IgD-negative memory B cell (primary cell): ENCODE measurements around the gene RASSF5. TPM values are rescaled to one million over a fixed set of nuclear protein-coding genes. Genes with fewer than 3 reads are reported as not detected.
A peak's percentile ranks its signal among the peaks of the same experiment; 100 is the strongest.

Experiments used
- H3K27ac Mint-ChIP-seq, 3 donors: one replicate each; pipeline ENCODE4 v1.8.0; 2020 to 2022; ENCODE audit warnings: mild to moderate bottlenecking in 3 of 3, mixed read lengths in 3 of 3, moderate library complexity in 1 of 3
- H3K27me3 Mint-ChIP-seq: one replicate; pipeline ENCODE4 v1.8.0; 2021; ENCODE audit warnings: mixed read lengths
- H3K36me3 Mint-ChIP-seq: one replicate; pipeline ENCODE4 v1.8.0; 2020; ENCODE audit warnings: mild to moderate bottlenecking, mixed read lengths
- H3K4me1 Mint-ChIP-seq, 3 donors: one replicate each; pipeline ENCODE4 v1.8.0; 2020 to 2022; ENCODE audit warnings: mixed read lengths in 3 of 3, mild to moderate bottlenecking in 1 of 3
- H3K4me3 Mint-ChIP-seq, 4 donors: one replicate each; pipeline ENCODE4 v1.8.0; 2020 to 2022; ENCODE audit warnings: mild to moderate bottlenecking in 4 of 4, mixed read lengths in 4 of 4, moderate library complexity in 3 of 4
- H3K9me3 Mint-ChIP-seq, 3 donors: one replicate each; pipeline ENCODE4 v1.8.0; 2020 to 2021; ENCODE audit warnings: mixed read lengths in 3 of 3, mild to moderate bottlenecking in 1 of 3
- polyA plus RNA-seq: library from polyadenylated mRNA; unstranded; fragments of 300-500 nt; fragmentation: Illumina TruSeq; gene quantifications from one replicate; pipeline ENCODE4 v1.2.3, GENCODE V29; 2021

The RASSF5 gene
- polyA plus RNA-seq, 1 donor from 2014 or later: 130 TPM

DNA sequence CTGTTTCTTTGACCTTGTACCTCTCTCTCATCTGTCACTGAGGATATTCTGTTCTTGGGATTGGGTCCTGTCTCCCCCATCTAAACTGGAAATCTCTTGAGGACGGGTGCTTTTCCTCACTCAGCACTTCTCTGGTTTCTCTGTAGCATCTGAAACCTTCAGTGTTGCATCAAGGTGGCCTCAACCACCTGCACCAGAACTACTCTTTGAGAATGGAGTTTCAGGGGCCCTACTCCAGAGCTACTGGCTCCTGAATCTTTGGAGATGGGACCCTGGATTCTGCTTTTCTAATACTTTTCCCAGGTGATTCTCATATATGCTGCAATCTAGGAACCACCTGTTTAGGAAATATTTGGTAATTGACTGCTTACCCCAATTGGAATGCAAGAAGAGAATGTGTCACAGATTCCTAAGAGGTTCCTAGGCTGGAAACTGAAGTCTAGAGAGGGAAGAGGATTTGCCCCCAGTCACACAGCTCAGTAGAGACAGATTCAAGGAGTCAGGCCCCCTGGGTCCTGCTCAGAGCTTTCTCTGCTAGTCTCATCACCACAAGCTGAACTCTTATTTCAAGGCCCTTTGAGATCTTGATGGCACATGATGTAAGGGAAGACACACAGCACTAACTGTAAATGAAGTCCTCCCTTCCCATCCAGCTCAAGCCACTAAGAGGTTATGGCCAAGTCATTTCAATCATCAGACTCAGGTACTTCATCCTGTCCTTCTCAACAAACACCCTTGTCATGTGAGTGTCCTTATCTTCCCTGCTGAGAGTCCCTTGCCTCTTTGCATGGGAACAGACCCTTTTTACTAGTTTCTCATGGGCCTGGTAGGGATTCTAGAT, 56.3 kb downstream of the RASSF5 start:
- H3K36me3 Mint-ChIP-seq: peaks cover 2% of the 10 kb centered on the region
- peak overlapping the region; percentile 92 to 96 (median 96) for H3K27ac Mint-ChIP-seq
- peak overlapping the region; percentile 60 to 99 (median 75) for H3K4me3 Mint-ChIP-seq
- H3K9me3 Mint-ChIP-seq: no peaks in the 10 kb centered on the region
- no peaks in the 10 kb centered on the region for H3K27me3 Mint-ChIP-seq
- H3K4me1 Mint-ChIP-seq: peaks cover 55 to 73% (median 56%) of the 10 kb centered on the region in 3 donors

DNA sequence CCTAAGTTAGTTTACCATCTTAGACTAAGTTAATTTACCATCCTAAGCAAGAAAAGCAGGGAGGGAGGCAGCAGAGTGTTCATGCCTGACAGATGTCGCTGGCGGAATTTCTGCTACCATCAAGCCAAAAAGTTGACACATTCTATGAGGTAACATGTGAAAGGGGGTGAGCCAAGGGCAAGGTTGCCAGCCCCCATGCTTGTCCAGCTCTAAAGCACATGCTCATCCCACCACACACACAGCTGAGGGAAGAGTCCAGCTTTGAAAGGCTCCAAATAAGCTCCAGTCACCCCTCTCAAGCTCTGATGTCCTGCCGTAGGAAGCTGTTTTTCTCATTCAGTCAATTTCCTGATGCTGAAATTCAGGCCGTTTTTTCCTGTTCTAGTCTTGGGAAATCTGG, 58.7 kb downstream of the RASSF5 start:
- peaks cover 50 to 75% (median 54%) of the 10 kb centered on the region in 3 donors for H3K4me1 Mint-ChIP-seq
- no peaks in the 10 kb centered on the region for H3K9me3 Mint-ChIP-seq
- no peaks in the 10 kb centered on the region for H3K27me3 Mint-ChIP-seq
- peaks cover 2% of the 10 kb centered on the region for H3K36me3 Mint-ChIP-seq
- peak overlapping the region in 3 of 4 donors; percentile 50 to 76 (median 54) for H3K4me3 Mint-ChIP-seq
- H3K27ac Mint-ChIP-seq: peak overlapping the region in 2 of 3 donors; percentile 71 to 86

- Mint-ChIP-seq H3K4me3 (peak overlapping the region in 2 of 4 donors; percentile 41 to 50), H3K4me1 (peaks cover 57 to 78% (median 61%) of the 10 kb centered on the region in 3 donors), H3K36me3 (peaks cover 2% of the 10 kb centered on the region), H3K27ac (peak overlapping the region; percentile 39 to 86 (median 71)), H3K9me3 (no peaks in the 10 kb centered on the region), H3K27me3 (no peaks in the 10 kb centered on the region)
Observed at GRCh38 chr1:206566999-206567398, 59.7 kb downstream of the RASSF5 start.

- no peaks in the 10 kb centered on the region for H3K9me3 Mint-ChIP-seq
- no peaks in the 10 kb centered on the region for H3K36me3 Mint-ChIP-seq
- peak overlapping the region in 1 of 4 donors; percentile 79 for H3K4me3 Mint-ChIP-seq
Observed at GRCh38 chr1:206568256-206568655, 60.9 kb downstream of the RASSF5 start.

DNA sequence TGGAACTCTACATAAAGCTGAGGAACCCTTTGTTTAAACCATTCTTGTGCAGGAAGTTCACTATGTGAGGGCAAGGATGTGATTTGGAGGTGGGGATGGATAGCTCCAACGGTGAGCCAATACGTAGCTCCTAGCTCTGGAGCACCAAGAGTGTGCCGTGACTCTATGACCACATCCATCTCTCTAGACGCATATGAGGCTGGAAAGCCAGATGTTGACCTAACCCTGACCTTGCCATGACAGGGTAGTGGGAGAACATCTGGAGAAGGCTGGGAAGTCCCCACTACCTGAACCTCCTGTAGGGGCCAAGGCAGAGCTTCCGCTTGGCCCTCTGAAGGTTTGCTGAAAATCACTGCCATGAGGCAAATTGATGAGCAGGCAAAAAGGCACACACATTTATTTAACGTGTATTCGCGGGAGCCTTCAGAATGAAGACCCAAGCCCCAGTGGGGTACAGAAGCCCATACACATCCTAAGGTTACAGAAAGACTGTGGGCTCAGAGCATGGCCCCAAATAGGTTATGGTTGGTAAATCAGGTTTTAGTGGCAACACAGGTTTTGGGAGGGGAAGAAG, 61.5 kb downstream of the RASSF5 start:
- Mint-ChIP-seq H3K27ac (peak overlapping the region; percentile 64 to 80 (median 69)), H3K9me3 (no peaks in the 10 kb centered on the region), H3K4me3 (peak overlapping the region in 2 of 4 donors; percentile 47 to 75), H3K27me3 (no peaks in the 10 kb centered on the region), H3K4me1 (peaks cover 54 to 79% (median 55%) of the 10 kb centered on the region in 3 donors), H3K36me3 (no peaks in the 10 kb centered on the region)

More at GRCh38 chr1:206568256-206568655, 60.9 kb downstream of the RASSF5 start:
- Mint-ChIP-seq H3K27ac (peak overlapping the region in 2 of 3 donors; percentile 64 to 80), H3K4me1 (peaks cover 55 to 79% (median 56%) of the 10 kb centered on the region in 3 donors), H3K27me3 (no peaks in the 10 kb centered on the region)

DNA sequence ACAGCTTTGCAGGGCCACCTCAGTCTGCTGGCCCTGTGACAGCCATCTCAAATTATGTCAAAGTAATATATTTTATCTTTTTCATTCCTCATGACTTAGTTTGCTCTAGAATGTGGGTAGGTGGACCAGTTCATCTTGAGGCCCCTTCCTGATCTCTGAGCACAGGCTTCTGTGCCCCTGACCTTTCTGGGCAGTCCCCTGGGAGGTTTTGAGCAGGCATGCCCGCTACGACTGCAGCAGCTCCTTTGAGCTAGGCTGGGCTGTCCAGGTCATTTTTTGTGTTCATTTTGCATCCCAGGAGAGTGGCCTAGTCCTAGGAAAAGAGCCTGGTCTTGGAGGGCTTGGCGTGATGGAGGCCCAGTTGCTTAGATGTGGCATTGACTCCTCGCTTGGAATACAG, 62.2 kb downstream of the RASSF5 start:
- Mint-ChIP-seq H3K27ac (peak overlapping the region in 1 of 3 donors; percentile 64), H3K4me3 (peak overlapping the region in 1 of 4 donors; percentile 70), H3K36me3 (no peaks in the 10 kb centered on the region), H3K4me1 (peaks cover 51 to 78% (median 51%) of the 10 kb centered on the region in 3 donors), H3K9me3 (no peaks in the 10 kb centered on the region), H3K27me3 (no peaks in the 10 kb centered on the region)

DNA sequence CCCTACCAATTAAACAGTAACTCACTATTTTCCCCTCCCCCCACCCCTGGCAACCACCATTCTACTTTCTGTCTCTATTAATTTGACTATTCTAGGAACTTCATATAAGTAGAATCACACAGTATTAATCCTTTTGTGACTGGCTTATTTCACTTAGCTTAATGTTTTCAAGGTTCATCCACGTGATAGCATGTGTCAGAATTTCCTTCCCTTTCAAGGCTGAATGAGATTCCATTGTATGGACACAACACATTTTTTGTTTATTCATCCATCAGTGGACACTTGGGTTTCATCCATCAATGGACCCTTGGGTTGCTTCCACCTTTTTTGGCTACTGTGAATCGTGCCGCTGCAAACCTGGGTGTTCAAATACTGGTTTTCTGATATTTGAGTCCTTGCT, 63.2 kb downstream of the RASSF5 start:
- no peaks in the 10 kb centered on the region for H3K36me3 Mint-ChIP-seq
- H3K9me3 Mint-ChIP-seq: no peaks in the 10 kb centered on the region
- H3K4me1 Mint-ChIP-seq: peaks cover 54 to 78% (median 54%) of the 10 kb centered on the region in 3 donors
- H3K27ac Mint-ChIP-seq: peak overlapping the region in 2 of 3 donors; percentile 59 to 76
- H3K27me3 Mint-ChIP-seq: no peaks in the 10 kb centered on the region
- peak overlapping the region in 3 of 4 donors; percentile 23 to 60 (median 57) for H3K4me3 Mint-ChIP-seq

DNA sequence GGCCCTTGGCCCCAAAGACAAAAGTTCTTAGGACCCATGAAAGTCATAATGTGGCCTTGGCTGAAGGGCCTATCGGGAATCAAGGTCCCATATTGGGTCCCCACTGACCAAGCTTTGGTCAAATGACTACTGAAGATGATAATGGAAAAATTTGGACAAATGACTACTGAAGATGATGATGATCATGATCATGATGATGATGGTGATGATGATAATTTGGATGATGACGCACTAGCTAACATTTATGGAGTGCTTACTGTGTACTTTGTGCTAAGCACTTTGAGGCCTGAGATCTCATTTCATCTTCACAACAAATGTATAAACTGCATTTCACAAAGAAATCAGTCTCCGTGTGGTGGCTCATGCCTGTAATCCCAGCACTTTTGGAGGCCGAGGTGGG, 65.5 kb downstream of the RASSF5 start:
- Mint-ChIP-seq H3K27me3 (no peaks in the 10 kb centered on the region), H3K4me3 (peak overlapping the region in 2 of 4 donors; percentile 22 to 41), H3K4me1 (peaks cover 54 to 81% (median 61%) of the 10 kb centered on the region in 3 donors), H3K27ac (peak overlapping the region; percentile 55 to 90 (median 64)), H3K36me3 (no peaks in the 10 kb centered on the region), H3K9me3 (no peaks in the 10 kb centered on the region)

- Mint-ChIP-seq H3K36me3 (no peaks in the 10 kb centered on the region), H3K9me3 (no peaks in the 10 kb centered on the region), H3K4me1 (peaks cover 57 to 81% (median 61%) of the 10 kb centered on the region in 3 donors), H3K27ac (peak overlapping the region; percentile 55 to 90 (median 64)), H3K4me3 (peak overlapping the region in 2 of 4 donors; percentile 14 to 22), H3K27me3 (no peaks in the 10 kb centered on the region)
Observed at GRCh38 chr1:206573319-206573718, 66.0 kb downstream of the RASSF5 start.

DNA sequence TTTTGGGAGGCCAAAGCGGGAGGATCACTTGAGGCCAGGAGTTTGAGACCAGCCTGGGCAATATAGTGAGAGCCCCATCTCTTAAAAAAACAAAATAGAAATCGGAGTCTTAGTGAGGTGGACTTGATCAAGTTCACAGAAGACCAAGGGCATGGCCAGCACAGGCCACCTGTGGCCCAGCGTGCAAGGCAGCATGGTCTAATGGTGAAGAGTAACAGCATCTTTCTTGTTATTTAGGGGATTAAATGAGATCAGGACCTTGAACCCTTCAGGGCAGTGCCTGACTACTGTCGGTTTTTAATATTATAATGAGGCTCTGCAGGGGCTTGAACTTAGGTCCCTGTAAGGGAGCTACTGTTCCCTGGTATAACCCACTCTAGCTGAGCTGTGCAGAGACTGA, 66.4 kb downstream of the RASSF5 start:
- Mint-ChIP-seq H3K4me1 (peaks cover 57 to 81% (median 63%) of the 10 kb centered on the region in 3 donors), H3K27me3 (no peaks in the 10 kb centered on the region), H3K27ac (peak overlapping the region; percentile 55 to 90 (median 64)), H3K4me3 (peak overlapping the region in 3 of 4 donors; percentile 9 to 22 (median 14)), H3K36me3 (no peaks in the 10 kb centered on the region), H3K9me3 (no peaks in the 10 kb centered on the region)

DNA sequence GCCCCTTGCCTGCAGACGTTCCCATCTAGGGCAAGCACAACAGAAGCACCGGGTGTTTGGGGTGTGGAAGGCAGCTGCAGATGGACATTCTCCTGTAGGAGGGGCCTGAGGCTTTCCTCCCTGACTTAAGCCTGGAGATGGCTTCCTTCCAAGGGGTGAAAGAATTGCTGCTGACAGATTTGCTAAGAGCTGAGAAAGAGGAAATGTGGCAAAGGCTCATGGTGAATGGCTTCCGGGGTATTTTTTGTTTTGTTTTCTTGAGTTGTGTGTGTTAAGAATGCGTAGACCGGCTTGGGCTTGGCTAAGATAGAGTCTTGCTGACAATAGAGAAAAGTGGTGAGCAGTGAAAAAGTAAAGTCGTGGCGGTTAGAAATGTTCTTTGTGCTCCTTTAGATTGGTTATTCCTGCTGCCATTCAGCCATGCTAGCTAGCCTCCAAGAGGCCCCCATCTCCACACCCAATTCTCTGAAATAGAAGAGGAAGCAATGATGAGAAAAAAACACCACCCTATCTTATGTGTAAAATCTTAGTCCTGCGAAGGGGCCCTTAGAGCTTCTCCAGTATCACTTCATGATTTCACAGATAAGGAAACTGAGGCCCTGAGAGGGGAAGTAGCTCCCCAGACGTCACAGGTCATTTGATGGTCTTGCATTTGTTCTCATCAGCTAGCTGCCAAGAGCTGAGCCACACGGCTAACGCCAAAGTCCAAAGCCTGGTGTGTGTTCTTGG, 68.0 kb downstream of the RASSF5 start:
- no peaks in the 10 kb centered on the region for H3K36me3 Mint-ChIP-seq
- no peaks in the 10 kb centered on the region for H3K9me3 Mint-ChIP-seq

GRCh38 chr1:206575894-206576737, 68.8 kb downstream of the RASSF5 start:
- no peaks in the 10 kb centered on the region for H3K9me3 Mint-ChIP-seq
- H3K4me1 Mint-ChIP-seq: peaks cover 68 to 89% (median 76%) of the 10 kb centered on the region in 3 donors
- peak overlapping the region; percentile 93 to 99 (median 96) for H3K27ac Mint-ChIP-seq
- no peaks in the 10 kb centered on the region for H3K27me3 Mint-ChIP-seq
- peak overlapping the region; percentile 72 to 91 (median 79) for H3K4me3 Mint-ChIP-seq
- H3K36me3 Mint-ChIP-seq: peaks cover 1% of the 10 kb centered on the region

More for the DNA sequence above, 68.0 kb downstream of the RASSF5 start:
- Mint-ChIP-seq H3K4me3 (peak overlapping the region; percentile 72 to 91 (median 79)), H3K4me1 (peaks cover 65 to 89% (median 73%) of the 10 kb centered on the region in 3 donors), H3K27me3 (no peaks in the 10 kb centered on the region), H3K27ac (peak overlapping the region; percentile 93 to 99 (median 96))

DNA sequence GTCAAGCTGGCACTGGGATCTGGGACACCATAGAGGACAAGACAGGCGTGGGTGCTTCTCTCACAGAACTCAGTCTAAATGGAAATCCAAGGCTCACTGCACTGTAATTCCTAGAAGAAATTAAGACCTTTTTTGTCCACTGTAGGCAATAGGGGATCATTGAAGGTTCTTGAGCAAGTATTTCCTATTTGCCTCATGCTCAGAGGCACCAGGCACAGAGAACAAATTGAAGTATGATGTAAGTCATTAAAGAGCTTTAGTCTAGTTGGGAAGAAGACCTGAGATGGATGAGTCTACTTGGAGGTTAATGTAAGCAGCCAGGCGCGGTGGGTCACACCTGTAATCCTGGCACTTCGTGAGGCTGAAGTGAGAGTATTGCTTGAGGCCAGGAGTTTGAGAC, 70.3 kb downstream of the RASSF5 start:
- peaks cover 72 to 89% (median 78%) of the 10 kb centered on the region in 3 donors for H3K4me1 Mint-ChIP-seq
- H3K27me3 Mint-ChIP-seq: no peaks in the 10 kb centered on the region
- peaks cover 1% of the 10 kb centered on the region for H3K36me3 Mint-ChIP-seq
- H3K9me3 Mint-ChIP-seq: no peaks in the 10 kb centered on the region
- peak overlapping the region in 3 of 4 donors; percentile 18 to 86 (median 46) for H3K4me3 Mint-ChIP-seq
- H3K27ac Mint-ChIP-seq: peak overlapping the region; percentile 93 to 99 (median 96)
